Measurements from ENCODE around the gene ABHD8. TPM values are rescaled to one million over a fixed set of nuclear protein-coding genes. Genes with fewer than 3 reads are reported as not detected.

The ABHD8 gene
- polyA plus RNA-seq, 1 experiment, result 6.1 TPM

GRCh38 chr19:17324357-17325114, 21.3 kb upstream of the ABHD8 start:
- no peak overlapping the region for H3K27ac ChIP-seq (ENCODE audit: low read depth, low read length)
- TF ChIP-seq CTCF (IDR thresholded peaks at IDR 0.05; ENCODE audit: low read depth, low read length), result no peak
- H3K9me3 ChIP-seq (ENCODE audit: control insufficient read depth, insufficient read depth, low read length), result no peaks in the 10 kb centered on the region; the same call in 1 of the 2 replicates
- POLR2A ChIA-PET, result interaction anchor here (0.6 to 1.4 kb wide), 3 partner anchors 9 to 19 kb away, joined by 3 to 5 read pairs (median 3); partner anchors contain the start of gene DDA1
- CTCF ChIA-PET, result no interaction called here
- no peak for DNase-seq (ENCODE audit: low read depth, low spot score)
- no peaks in the 10 kb centered on the region for H3K27me3 ChIP-seq (ENCODE audit: control insufficient read depth, insufficient read depth, low read length)
- H3K4me3 ChIP-seq (ENCODE audit: low read depth, low read length), result no peak overlapping the region

GRCh38 chr19:17323964-17324332, 20.7 kb upstream of the ABHD8 start:
- TF ChIP-seq CTCF (IDR thresholded peaks at IDR 0.05; ENCODE audit: low read depth, low read length), result no peak
- POLR2A ChIA-PET, result interaction anchor here (0.7 to 1.4 kb wide), 3 partner anchors 15 to 52 kb away, joined by 3 to 5 read pairs (median 3); partner anchors contain the start of gene DDA1

GRCh38 chr19:17323300-17323963, 20.2 kb upstream of the ABHD8 start:
- ChIA-PET POLR2A (interaction anchor here (0.7 to 1.4 kb wide), 2 partner anchors 14 to 52 kb away, joined by 3 to 5 read pairs; partner anchors contain the start of gene DDA1), CTCF (interaction anchor here (1.1 kb wide), 1 partner anchor 18 kb away, joined by 3 read pairs; the partner anchor contains the start of gene MRPL34)
- no peak for DNase-seq (ENCODE audit: low read depth, low spot score)
- H3K27ac ChIP-seq (ENCODE audit: low read depth, low read length), result no peak overlapping the region
- H3K9me3 ChIP-seq (ENCODE audit: control insufficient read depth, insufficient read depth, low read length), result no peaks in the 10 kb centered on the region; the same call in 1 of the 2 replicates
- TF ChIP-seq CTCF (IDR thresholded peaks at IDR 0.05; ENCODE audit: low read depth, low read length), result no peak
- no peaks in the 10 kb centered on the region for H3K27me3 ChIP-seq (ENCODE audit: control insufficient read depth, insufficient read depth, low read length)
- no peak overlapping the region for H3K4me3 ChIP-seq (ENCODE audit: low read depth, low read length)

More at GRCh38 chr19:17323964-17324332, 20.7 kb upstream of the ABHD8 start:
- Histone ChIP-seq H3K4me3 (ENCODE audit: low read depth, low read length) (no peak overlapping the region), H3K27me3 (ENCODE audit: control insufficient read depth, insufficient read depth, low read length) (no peaks in the 10 kb centered on the region), H3K27ac (ENCODE audit: low read depth, low read length) (no peak overlapping the region), H3K9me3 (ENCODE audit: control insufficient read depth, insufficient read depth, low read length) (no peaks in the 10 kb centered on the region; the same call in 1 of the 2 replicates)
- CTCF ChIA-PET, result no interaction called here
- no peak for DNase-seq (ENCODE audit: low read depth, low spot score)

- CTCF ChIA-PET, result interaction anchor here (1.1 kb wide), 1 partner anchor 18 kb away, joined by 3 read pairs; the partner anchor contains the start of gene MRPL34
- POLR2A ChIA-PET, result no interaction called here
- H3K27me3 ChIP-seq (ENCODE audit: control insufficient read depth, insufficient read depth, low read length), result no peaks in the 10 kb centered on the region
- no peak overlapping the region for H3K4me3 ChIP-seq (ENCODE audit: low read depth, low read length)
- DNase-seq (ENCODE audit: low read depth, low spot score), result no peak
- no peak for TF ChIP-seq CTCF (IDR thresholded peaks at IDR 0.05; ENCODE audit: low read depth, low read length)
- H3K27ac ChIP-seq (ENCODE audit: low read depth, low read length), result no peak overlapping the region
- no peaks in the 10 kb centered on the region; the same call in 1 of the 2 replicates for H3K9me3 ChIP-seq (ENCODE audit: control insufficient read depth, insufficient read depth, low read length)
Observed at GRCh38 chr19:17322854-17323253, 19.6 kb upstream of the ABHD8 start.
